ENCODE measurements around the gene CCDC14.

DNA sequence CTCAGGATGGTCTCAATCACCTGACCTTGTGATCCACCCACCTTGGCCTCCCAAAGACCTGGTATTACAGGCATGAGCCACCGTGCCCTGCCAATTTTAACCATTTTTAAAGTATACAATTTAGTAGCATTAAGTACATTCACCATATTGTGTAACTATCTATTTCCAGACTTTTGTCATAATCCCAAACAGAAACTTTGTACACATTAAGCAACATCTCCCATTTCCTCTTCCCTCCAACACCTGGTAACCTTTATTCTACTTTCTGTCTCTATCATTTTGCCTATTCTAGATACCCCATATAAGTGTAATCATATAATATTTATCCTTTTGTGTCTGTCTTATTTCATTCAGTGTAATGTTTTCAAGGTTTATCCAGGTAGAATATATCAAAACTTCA, 68.0 kb downstream of the CCDC14 start:
- TF ChIP-seq, protein P1, sequence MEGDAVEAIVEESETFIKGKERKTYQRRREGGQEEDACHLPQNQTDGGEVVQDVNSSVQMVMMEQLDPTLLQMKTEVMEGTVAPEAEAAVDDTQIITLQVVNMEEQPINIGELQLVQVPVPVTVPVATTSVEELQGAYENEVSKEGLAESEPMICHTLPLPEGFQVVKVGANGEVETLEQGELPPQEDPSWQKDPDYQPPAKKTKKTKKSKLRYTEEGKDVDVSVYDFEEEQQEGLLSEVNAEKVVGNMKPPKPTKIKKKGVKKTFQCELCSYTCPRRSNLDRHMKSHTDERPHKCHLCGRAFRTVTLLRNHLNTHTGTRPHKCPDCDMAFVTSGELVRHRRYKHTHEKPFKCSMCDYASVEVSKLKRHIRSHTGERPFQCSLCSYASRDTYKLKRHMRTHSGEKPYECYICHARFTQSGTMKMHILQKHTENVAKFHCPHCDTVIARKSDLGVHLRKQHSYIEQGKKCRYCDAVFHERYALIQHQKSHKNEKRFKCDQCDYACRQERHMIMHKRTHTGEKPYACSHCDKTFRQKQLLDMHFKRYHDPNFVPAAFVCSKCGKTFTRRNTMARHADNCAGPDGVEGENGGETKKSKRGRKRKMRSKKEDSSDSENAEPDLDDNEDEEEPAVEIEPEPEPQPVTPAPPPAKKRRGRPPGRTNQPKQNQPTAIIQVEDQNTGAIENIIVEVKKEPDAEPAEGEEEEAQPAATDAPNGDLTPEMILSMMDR (conservative IDR thresholded peaks at IDR 0.05), result no peak
- TF ChIP-seq EZH2 (IDR thresholded peaks at IDR 0.05; ENCODE audit: low read depth), result no peak

All from PC-9 (cell line).